Activated T-helper 1 cell treated with anti-CD3 and anti-CD28 coated beads, Interleukin-2, amount 50 U/mL, for 16 hours (primary cell): ENCODE measurements around the gene TRIP12.
"Not testable (repeated sequence)": the region's sequence is repeated elsewhere in the genome, so short reads cannot be mapped to it uniquely, and the experiment has no call there.

Experiments
- DNase-seq, 2 donors: peaks; one replicate each; pipeline ENCODE4 v3.0.0-alpha.2; 2020; ENCODE audit warnings: low read depth in 1 of 2, low spot score in 1 of 2

The TRIP12 gene

DNA sequence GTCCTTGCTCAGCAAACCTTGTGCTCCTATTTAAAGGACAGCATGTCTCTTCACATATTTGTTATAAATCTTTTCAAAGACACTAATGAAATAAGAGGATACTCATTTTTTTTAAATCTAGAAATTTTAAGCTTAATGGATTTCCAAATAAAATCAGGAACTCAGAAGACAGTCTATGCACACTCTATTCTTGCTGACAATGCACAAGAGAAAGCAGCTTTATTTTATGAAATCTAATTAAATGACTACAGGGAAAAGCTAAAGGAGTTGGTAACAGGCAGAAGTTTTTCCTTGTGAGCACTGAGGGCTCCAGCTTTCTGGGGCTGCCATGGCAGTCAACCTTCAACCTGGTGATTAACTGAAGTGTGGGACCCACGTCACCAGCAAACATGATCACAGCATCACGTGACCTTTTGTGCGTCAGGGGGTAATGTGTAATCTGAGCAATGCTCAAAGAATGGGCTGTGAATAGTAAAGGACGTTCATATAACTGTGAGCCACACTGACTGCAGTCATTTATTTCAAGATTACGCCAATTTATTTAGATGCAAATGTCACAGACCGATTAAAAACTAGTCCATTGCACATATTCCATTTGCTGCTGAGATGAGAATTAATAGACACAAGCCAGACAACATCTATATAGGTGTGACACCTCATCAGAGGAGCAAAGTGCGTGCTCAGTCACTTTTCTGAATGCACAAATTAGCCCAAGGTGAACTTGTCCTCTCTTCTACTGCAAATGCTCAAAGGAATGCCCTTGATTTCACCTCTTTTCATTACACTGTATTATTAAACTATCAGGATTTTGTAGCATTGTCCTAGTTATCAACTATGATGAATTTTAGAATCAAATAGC, 195.9 kb downstream of the TRIP12 start:
- DNase-seq = no peak

DNA sequence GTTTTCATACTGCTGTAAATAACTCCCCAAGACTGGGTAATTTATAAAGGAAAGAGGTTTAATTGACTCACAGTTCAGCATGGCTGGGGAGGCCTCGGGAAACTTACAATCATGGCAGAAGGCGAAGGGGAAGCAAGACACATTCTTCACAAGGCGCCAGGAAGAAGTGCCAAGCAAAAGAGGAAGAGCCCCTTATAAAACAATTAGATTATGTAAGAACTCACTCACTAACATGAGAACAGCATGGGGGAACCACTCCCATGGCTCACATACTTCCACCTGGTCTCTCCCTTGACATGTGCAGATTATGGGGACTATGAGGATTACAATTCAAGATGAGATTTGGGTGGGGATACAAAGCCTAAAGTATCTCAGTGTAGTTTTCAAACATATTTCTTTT, 198.6 kb downstream of the TRIP12 start:
- DNase-seq = not testable (repeated sequence)

DNA sequence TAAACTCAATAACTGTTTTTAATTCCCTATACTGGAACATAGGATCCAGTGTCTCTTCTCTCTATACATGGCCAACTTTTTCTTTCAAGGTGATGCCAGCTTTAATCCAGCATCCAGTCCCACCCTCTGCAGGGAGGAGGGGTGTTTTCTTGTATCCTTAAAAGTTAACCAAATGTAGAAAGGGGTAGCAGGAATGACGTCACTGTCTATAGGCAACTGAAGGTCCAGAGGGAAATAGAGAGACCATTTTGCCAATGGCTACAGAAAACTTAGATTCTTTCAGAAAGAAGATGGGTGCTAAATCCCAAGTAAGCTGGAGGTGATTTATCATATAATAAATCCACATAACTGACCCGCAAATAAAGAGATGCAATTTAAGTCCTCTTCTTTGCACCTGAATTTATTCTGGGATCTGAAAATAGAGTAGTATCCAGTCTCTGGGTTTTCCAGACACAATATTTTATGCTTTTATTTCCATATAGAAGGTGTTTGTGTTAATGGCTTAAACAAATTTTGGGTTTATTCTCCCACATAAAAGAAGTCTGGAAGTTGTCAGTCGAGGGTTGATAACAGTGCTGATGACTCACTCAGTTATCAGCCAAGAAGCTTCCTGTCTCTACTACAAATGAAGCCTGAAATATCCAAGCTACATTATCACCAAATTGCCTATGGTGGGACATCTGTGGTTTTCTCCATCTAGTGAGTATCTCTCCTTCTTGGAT, 201.7 kb downstream of the TRIP12 start:
- no peak for DNase-seq

DNA sequence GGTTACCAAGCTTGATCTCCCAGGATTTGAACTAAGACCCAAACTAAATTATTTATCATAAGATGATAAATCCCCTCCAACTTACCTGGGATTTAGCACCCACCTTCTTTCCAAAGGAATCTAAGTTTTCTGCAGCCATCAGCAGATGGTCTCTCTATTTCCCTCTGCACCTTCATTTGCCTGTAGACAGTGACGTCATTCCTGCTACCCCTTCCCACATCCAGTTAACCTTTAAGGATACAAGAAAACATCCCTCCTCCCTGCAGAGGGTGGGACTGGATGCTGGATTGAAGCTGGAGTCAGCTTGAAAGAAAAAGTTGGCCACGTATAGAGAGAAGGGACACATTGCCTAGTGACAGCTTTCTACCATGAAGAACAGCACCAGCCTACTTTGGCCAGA, 203.8 kb downstream of the TRIP12 start:
- DNase-seq = no peak

DNA sequence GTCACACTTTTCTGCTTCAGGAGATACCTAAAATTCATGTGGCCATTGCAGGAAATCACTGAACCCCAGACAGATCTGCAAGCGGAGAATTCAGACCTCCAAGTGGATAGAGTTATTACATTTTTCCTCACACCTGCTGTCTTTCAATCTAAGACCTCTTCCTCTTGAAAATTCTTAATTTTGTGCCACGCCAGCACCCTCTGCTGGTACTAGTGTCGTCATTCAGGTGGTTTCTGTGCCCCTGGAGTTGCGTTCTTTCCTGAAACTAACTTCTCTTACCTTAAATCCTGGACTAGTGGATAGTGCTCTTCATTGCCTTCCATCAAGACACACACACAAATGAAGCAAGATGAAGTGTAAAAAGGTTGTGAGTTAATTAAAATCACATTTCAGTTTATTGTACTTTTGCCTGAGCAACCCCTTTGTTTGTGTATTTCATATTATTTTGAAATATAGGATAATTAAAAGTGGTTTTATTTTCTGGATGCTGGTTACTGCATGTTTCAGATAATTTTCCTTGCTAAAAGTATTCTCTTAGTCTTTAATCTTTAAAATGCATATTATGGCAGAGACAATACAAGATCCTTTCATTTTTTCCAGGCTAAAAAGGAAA, 205.8 kb downstream of the TRIP12 start:
- no peak for DNase-seq

- DNase-seq = no peak
These were observed 206.9 kb downstream of the TRIP12 start for GRCh38 chr2:229714736-229715541.

DNA sequence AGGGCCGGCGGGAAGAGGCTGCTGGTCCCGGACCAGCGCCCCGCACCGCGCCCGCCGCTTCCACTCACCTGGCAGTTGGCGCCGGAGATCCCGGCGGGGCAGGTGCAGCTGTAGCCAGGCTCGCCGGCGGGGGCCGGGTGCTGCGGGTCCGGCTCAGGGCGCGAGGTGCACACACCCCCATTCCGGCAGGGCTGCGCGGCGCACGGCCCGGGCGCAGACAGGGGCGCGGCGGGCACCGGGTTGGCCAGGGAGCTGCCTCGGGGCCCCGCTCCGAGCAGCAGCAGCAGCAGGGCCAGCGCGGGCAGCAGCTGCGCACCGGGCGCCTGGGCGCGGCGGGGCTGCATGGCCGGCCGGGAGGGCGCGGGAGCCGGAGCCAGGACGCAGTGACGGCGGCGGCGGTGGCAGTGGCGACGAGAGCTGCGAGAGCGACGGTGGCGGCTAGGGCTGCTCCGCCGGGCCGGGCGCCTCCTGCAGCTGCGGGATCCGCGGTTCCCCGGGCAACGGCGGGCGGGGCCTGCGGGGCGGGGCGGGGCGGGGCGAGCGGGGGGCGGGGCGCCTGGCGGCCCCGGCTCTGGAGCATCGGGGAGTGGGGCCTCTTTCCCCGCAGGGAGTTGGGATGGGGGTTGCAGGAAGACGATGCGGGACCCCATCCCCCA, 207.6 kb downstream of the TRIP12 start, which contains the start of gene DNER:
Gene DNER, minus strand, starts transcription at position 476 of the 656 bp plus-strand sequence. Its CDS starts 132 bp downstream, at position 344.
- peak in 1 of 2 donors; percentile 14 for DNase-seq
